ENCODE results near the gene NF2. TPM values are rescaled to one million over a fixed set of nuclear protein-coding genes. Genes with fewer than 3 reads are reported as not detected.

The NF2 gene
- total and polyA plus RNA-seq, 9 donors = 6.8 to 51.3 (median 30.6) TPM

DNA sequence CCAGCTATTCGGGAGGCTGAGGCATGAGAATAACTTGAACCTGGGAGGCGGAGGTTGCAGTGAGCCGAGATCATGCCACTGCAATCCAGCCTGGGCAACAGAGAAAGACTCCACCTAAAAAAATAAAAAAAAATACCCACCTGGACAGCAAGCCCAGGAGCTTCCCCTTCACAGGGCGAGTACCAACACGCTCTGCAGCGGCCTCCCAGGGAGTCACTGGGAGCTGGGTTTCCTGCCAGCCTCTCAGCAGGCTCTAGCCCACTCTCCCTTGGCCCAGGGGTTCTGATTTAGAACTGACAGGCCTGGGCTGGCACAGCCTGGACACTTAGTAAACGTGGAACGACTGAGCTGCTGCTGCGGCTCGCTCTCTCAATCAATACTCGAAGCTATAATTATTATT is 114.4 kb downstream of the NF2 start:
- no peak overlapping the region for H3K4me3 ChIP-seq
- H3K36me3 ChIP-seq = no peaks in the 10 kb centered on the region
- H3K27ac ChIP-seq = no peak overlapping the region
- H3K27me3 ChIP-seq = no peaks in the 10 kb centered on the region
- no peaks in the 10 kb centered on the region for H3K9me3 ChIP-seq
- intact Hi-C loops (cut with DNase I) = no loop called here
- H3K4me1 ChIP-seq (ENCODE audit: insufficient read depth) = no peaks in the 10 kb centered on the region
- WGBS, 3 donors = 89 to 90% (median 90%) methylated on average over 11 of the region's 11 CpGs
- no peak for TF ChIP-seq POLR2A (IDR thresholded peaks at IDR 0.05)
- no peak for DNase-seq

DNA sequence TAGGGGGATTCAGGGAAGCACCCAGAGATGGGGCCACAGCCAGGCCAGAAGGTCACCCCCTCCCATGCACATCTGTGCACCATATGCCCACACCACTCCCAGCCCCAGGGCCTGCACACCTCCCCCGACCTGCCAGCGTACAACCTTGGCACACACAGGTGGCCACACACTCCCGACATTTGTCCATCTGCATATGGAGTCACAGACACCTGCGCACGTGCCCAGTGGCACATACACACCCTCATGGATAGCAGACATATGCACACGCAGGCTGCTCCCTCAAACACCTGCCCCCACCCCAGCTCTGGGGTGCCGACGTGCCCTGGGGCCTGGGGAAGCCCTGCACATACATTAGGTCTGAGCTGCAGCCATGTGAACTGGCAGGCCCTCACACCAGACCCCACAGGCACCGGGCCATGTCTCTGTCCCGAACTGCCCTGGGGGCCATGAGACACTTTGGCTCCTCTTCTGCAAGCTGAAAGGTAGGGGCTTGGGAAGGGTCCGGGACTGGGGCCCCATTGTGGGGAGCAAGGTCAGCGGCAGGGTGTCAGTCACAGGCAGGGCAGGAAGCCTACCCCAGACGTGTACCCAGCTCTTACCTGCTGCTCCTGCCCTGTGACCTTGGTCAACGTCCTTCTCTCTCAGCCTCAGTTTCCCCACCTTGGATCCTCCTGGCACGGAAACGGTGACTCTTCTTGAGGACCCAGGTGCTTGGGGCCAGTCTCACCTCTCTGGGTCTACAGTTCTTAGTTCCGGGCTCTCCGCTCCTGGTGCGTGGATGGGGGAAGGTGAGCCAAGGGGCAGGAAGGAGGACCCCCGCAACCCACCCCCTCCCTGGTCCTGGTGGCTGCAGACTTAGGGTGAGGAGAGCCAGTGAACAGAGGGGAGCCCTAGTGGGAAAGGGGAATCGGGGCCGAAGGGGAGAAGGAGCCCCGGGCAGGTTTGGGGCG is 115.8 kb downstream of the NF2 start:
- H3K9me3 ChIP-seq = no peaks in the 10 kb centered on the region
- intact Hi-C loops (cut with DNase I) = no loop called here
- no peak overlapping the region for H3K27ac ChIP-seq
- TF ChIP-seq EP300 (IDR thresholded peaks at IDR 0.05) (no peak), POLR2A (IDR thresholded peaks at IDR 0.05) (no peak)
- H3K4me1 ChIP-seq (ENCODE audit: insufficient read depth) = no peaks in the 10 kb centered on the region
- no peaks in the 10 kb centered on the region for H3K27me3 ChIP-seq
- no peak overlapping the region for H3K4me3 ChIP-seq
- WGBS, 3 donors = 38 to 54% (median 45%) methylated on average over 20 to 24 of the region's 24 CpGs
- no peaks in the 10 kb centered on the region for H3K36me3 ChIP-seq
- no peak for DNase-seq

DNA sequence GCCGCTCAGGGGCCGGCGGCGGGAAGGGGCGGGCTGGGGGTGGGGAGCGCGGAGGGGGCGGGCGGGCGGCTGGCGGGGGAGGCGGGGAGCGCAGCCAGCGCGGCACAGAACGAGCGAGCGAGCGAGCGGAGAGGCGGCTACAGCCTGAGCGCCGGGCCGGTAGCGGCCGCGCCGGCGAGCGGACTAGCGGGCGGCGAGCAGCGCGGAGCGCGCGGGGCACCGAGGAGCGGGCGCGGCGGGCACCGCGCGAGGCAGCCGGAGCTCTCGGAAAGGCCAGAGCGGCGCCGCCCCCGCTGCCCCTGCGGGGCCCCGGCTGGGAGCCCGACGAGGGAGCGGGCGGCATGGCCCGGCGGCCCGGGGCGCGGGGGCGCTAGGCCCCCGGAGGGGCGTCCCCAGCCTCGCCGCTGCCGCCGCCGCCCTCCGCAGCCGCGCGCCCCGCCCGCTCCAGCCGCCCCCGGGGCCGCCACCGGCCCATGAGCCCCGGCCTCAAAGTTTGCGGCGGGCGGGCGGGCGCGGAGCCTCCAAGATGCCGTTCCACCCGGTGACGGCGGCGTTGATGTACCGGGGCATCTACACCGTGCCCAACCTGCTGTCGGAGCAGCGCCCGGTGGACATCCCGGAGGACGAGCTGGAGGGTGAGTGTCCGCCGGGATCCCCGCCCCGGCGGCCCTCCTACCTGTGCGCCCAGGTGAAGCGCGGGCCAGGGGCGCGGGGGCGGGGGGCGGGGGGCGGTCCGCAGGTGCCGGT is 116.6 kb downstream of the NF2 start, which contains the start of gene CABP7:
CABP7 (plus strand) TSS at position 105 of the 747 bp plus-strand sequence; CDS start at position 527, 422 bp downstream.
- H3K27ac ChIP-seq = no peak within 1 kb of the TSS
- 0 to 1% methylated on average over 51 to 113 of the region's 115 CpGs; no CpG with 5 or more reads in 1 of the 3 donors for WGBS, 3 donors

DNA sequence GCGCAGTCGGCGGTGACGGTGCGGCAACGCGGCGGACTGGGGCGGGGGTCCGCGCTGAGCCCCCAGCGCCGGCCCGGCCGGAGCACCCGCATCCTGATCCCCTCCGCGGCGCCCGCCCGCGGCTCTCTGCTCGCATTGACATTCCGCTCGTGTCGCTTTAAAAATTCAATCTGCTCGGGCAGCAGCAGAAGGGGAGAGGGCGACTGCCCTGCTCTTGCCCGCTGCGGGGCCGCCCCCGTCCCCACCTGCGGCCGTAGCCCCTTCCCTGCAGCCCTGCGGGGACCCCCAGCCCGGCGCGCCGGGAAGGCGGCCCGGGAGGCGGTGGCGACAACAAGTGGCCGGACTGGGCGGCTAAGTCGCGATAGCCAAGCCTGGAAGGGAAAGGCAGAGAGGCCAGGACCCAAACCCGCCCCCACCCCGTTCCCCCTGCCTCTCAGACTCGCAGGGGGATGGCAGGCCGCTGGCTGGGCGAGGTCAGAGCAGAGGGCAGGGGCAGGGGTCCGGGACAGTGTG is 117.4 kb downstream of the NF2 start:
- H3K36me3 ChIP-seq = no peaks in the 10 kb centered on the region
- 4 to 7% (median 4%) methylated on average over 30 to 53 of the region's 53 CpGs for WGBS, 3 donors
- no peaks in the 10 kb centered on the region for H3K27me3 ChIP-seq
- H3K9me3 ChIP-seq = no peaks in the 10 kb centered on the region
- H3K27ac ChIP-seq = no peak overlapping the region
- intact Hi-C loops (cut with DNase I) = no loop called here
- no peak overlapping the region for H3K4me3 ChIP-seq
- TF ChIP-seq EP300 (IDR thresholded peaks at IDR 0.05) = no peak
- TF ChIP-seq, protein P1, sequence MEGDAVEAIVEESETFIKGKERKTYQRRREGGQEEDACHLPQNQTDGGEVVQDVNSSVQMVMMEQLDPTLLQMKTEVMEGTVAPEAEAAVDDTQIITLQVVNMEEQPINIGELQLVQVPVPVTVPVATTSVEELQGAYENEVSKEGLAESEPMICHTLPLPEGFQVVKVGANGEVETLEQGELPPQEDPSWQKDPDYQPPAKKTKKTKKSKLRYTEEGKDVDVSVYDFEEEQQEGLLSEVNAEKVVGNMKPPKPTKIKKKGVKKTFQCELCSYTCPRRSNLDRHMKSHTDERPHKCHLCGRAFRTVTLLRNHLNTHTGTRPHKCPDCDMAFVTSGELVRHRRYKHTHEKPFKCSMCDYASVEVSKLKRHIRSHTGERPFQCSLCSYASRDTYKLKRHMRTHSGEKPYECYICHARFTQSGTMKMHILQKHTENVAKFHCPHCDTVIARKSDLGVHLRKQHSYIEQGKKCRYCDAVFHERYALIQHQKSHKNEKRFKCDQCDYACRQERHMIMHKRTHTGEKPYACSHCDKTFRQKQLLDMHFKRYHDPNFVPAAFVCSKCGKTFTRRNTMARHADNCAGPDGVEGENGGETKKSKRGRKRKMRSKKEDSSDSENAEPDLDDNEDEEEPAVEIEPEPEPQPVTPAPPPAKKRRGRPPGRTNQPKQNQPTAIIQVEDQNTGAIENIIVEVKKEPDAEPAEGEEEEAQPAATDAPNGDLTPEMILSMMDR (IDR thresholded peaks at IDR 0.05) = no peak
- no peak for TF ChIP-seq POLR2A (IDR thresholded peaks at IDR 0.05)
- no peaks in the 10 kb centered on the region for H3K4me1 ChIP-seq (ENCODE audit: insufficient read depth)
- no peak for DNase-seq

More for the DNA sequence above, 116.6 kb downstream of the NF2 start, which contains the start of gene CABP7:
- Histone ChIP-seq H3K27me3 (no peaks in the 10 kb centered on the region), H3K9me3 (no peaks in the 10 kb centered on the region), H3K4me3 (no peak within 1 kb of the TSS), H3K36me3 (no peaks in the 10 kb centered on the region), H3K4me1 (ENCODE audit: insufficient read depth) (no peaks in the 10 kb centered on the region)
- TF ChIP-seq, protein P1 (IDR thresholded peaks at IDR 0.05) = no peak
- TF ChIP-seq EP300 (IDR thresholded peaks at IDR 0.05) = no peak
- TF ChIP-seq POLR2A (IDR thresholded peaks at IDR 0.05) = no peak
- intact Hi-C loops (cut with DNase I) = no loop called here
- no peak for DNase-seq

DNA sequence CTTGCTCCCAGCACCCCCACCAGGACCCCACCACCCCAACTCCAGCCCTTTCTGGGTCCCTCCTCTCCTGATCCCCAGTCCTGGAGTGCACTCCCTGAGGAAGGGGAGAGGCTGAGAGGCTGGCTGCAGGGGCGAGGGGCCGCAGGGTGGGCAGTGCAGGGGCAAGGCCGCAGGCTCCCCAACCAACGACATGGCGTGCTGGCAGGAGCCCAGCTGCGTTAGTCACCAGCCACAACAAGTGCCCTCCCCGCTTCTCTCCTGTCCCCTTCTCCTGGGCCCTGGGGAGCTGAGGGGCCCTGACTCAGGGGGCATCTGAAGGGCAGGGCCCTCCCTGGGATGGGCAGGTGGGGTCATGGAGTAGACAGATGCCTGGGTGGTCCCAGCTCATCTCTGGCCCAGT is 118.7 kb downstream of the NF2 start:
- no peak overlapping the region for H3K27ac ChIP-seq
- no peak overlapping the region for H3K4me3 ChIP-seq
- WGBS, 3 donors = 74 to 88% (median 81%) methylated on average over 7 of the region's 7 CpGs
- no peak for DNase-seq
- H3K36me3 ChIP-seq = no peaks in the 10 kb centered on the region
- intact Hi-C loops (cut with DNase I) = no loop called here
- no peak for TF ChIP-seq EP300 (IDR thresholded peaks at IDR 0.05)
- TF ChIP-seq, protein P1 (IDR thresholded peaks at IDR 0.05) = no peak
- TF ChIP-seq POLR2A (IDR thresholded peaks at IDR 0.05) = no peak
- H3K27me3 ChIP-seq = no peaks in the 10 kb centered on the region
- H3K9me3 ChIP-seq = no peaks in the 10 kb centered on the region
- H3K4me1 ChIP-seq (ENCODE audit: insufficient read depth) = no peaks in the 10 kb centered on the region

Data from ovary (tissue), 9 donors.